ENCODE results near the gene PTPRD.

- TF ChIP-seq CTCF (conservative IDR thresholded peaks at IDR 0.05; ENCODE audit: low read depth, low read length) (no peak), EZH2 (IDR thresholded peaks at IDR 0.05; ENCODE audit: borderline replicate concordance, low read depth, low read length, poor library complexity, severe bottlenecking) (no peak)
These were observed 2178.2 kb downstream of the PTPRD start for GRCh38 chr9:8434621-8435020.
